Liver (tissue), 9 donors: ENCODE data around the gene PRSS23. TPM values are rescaled to one million over a fixed set of nuclear protein-coding genes. Genes with fewer than 3 reads are reported as not detected.

Experiments used
- DNase-seq: peaks from one replicate; pipeline ENCODE4 v3.0.0-alpha.2; 2017; ENCODE audit warnings: low spot score
- H3K27ac ChIP-seq, 2 donors: one replicate each; pipeline ENCODE4 v1.7.0; 2013; ENCODE audit warnings: inconsistent platforms in 2 of 2, low read length in 2 of 2, control low read depth in 1 of 2, low read depth in 1 of 2, mild to moderate bottlenecking in 1 of 2
- H3K27me3 ChIP-seq, 4 donors: one replicate each; pipeline versions ENCODE4 v1.6.1 to v1.7.0; 2013; ENCODE audit warnings: low read length in 3 of 4, inconsistent platforms in 1 of 4, mild to moderate bottlenecking in 1 of 4, moderate library complexity in 1 of 4; ENCODE audit not compliant: control insufficient read depth in 4 of 4, insufficient read depth in 4 of 4
- H3K36me3 ChIP-seq, 4 donors: one replicate each; pipeline versions ENCODE4 v1.6.1 to v1.7.0; 2013; ENCODE audit warnings: low read length in 3 of 4, mild to moderate bottlenecking in 3 of 4, low read depth in 1 of 4, moderate library complexity in 1 of 4; ENCODE audit not compliant: control insufficient read depth in 4 of 4, insufficient read depth in 3 of 4
- H3K4me1 ChIP-seq, 4 donors: one replicate each; pipeline versions ENCODE4 v1.6.1 to v1.7.0; 2013; ENCODE audit warnings: low read length in 3 of 4, mild to moderate bottlenecking in 3 of 4, moderate library complexity in 1 of 4; ENCODE audit not compliant: control insufficient read depth in 4 of 4, insufficient read depth in 4 of 4
- H3K4me3 ChIP-seq, 3 donors: one replicate each; pipeline versions ENCODE4 v1.6.1 to v1.7.0; 2013; ENCODE audit warnings: low read length in 3 of 3, control low read depth in 1 of 3, low read depth in 1 of 3, mild to moderate bottlenecking in 1 of 3
- H3K9ac ChIP-seq, 2 donors: one replicate each; pipeline ENCODE4 v1.7.0; 2013; ENCODE audit warnings: low read length in 2 of 2, mild to moderate bottlenecking in 2 of 2, moderate library complexity in 2 of 2, control low read depth in 1 of 2, low read depth in 1 of 2
- H3K9me3 ChIP-seq, 4 donors: one replicate each; pipeline versions ENCODE4 v1.6.1 to v1.7.0; 2013; ENCODE audit warnings: low read length in 3 of 4; ENCODE audit not compliant: control insufficient read depth in 4 of 4
- ATF3 ChIP-seq: IDR thresholded peaks from 2 replicates; pipeline ENCODE4 v1.6.1; 2016; ENCODE audit warnings: antibody characterized with exemption
- CTCF ChIP-seq: fragments of 150-350 bp; IDR thresholded peaks from 2 replicates; pipeline ENCODE4 v1.5.1; 2017; ENCODE audit warnings: improper control_type of control experiment, low read depth, low read length; ENCODE audit not compliant: missing input control
- EGR1 ChIP-seq, 2 donors: IDR thresholded peaks; 2 replicates each; pipeline ENCODE4 v1.6.1; 2016 to 2018; ENCODE audit warnings: antibody characterized with exemption in 2 of 2, low read depth in 2 of 2
- FOXA1 ChIP-seq: IDR thresholded peaks from 2 replicates; pipeline ENCODE4 v1.6.1; 2016; ENCODE audit warnings: antibody characterized with exemption
- FOXA2 ChIP-seq: IDR thresholded peaks from 2 replicates; pipeline ENCODE4 v1.6.1; 2016; ENCODE audit warnings: antibody characterized with exemption
- GABPA ChIP-seq, 2 donors: IDR thresholded peaks in 1 of 2; conservative IDR thresholded peaks in 1 of 2; 2 replicates each; pipeline ENCODE4 v1.6.1; 2016; ENCODE audit warnings: antibody characterized with exemption in 2 of 2, mild to moderate bottlenecking in 1 of 2, moderate library complexity in 1 of 2
- HNF4A ChIP-seq, 2 donors: conservative IDR thresholded peaks; 2 replicates each; pipeline ENCODE4 v1.6.1; 2016; ENCODE audit warnings: antibody characterized with exemption in 2 of 2, mild to moderate bottlenecking in 2 of 2
- HNF4G ChIP-seq: IDR thresholded peaks from 2 replicates; pipeline ENCODE4 v1.6.1; 2016; ENCODE audit warnings: antibody characterized with exemption
- JUND ChIP-seq, 2 donors: IDR thresholded peaks; 2 replicates each; pipeline ENCODE4 v1.6.1; 2016; ENCODE audit warnings: antibody characterized with exemption in 2 of 2
- MAX ChIP-seq: IDR thresholded peaks from 2 replicates; pipeline ENCODE4 v1.6.1; 2016; ENCODE audit warnings: antibody characterized with exemption
- NR2F2 ChIP-seq: IDR thresholded peaks from 2 replicates; pipeline ENCODE4 v1.6.1; 2016; ENCODE audit warnings: antibody characterized with exemption
- RAD21 ChIP-seq, 2 donors: IDR thresholded peaks; 2 replicates each; pipeline ENCODE4 v1.6.1; 2016; ENCODE audit warnings: antibody characterized with exemption in 2 of 2, mild to moderate bottlenecking in 2 of 2
- REST ChIP-seq: IDR thresholded peaks from 2 replicates; pipeline ENCODE4 v1.6.1; 2016; ENCODE audit warnings: antibody characterized with exemption, mild to moderate bottlenecking
- RXRA ChIP-seq, 2 donors: IDR thresholded peaks; 2 replicates each; pipeline ENCODE4 v1.6.1; 2017 to 2018; ENCODE audit warnings: antibody characterized with exemption in 2 of 2, mild to moderate bottlenecking in 1 of 2
- SP1 ChIP-seq: IDR thresholded peaks from 2 replicates; pipeline ENCODE4 v1.6.1; 2018; ENCODE audit warnings: antibody characterized with exemption, mild to moderate bottlenecking
- TAF1 ChIP-seq: conservative IDR thresholded peaks from 2 replicates; pipeline ENCODE4 v1.6.1; 2016; ENCODE audit warnings: antibody characterized with exemption, mild to moderate bottlenecking
- YY1 ChIP-seq: IDR thresholded peaks from 2 replicates; pipeline ENCODE4 v1.6.1; 2016; ENCODE audit warnings: antibody characterized with exemption, mild to moderate bottlenecking
- ZBTB33 ChIP-seq: IDR thresholded peaks from 2 replicates; pipeline ENCODE4 v1.6.1; 2016; ENCODE audit warnings: antibody characterized with exemption
- WGBS: extraction: QIAGEN DNeasy Blood & Tissue Kit; methylation state at CpG from one replicate; pipeline ENCODE4 v1.1.7; 2013; 5-methylcytosine and 5-hydroxymethylcytosine counted together
- polyA plus RNA-seq, 2 donors: library from polyadenylated mRNA; stranded (reverse) in 1 of 2; unstranded in 1 of 2; fragments of 200-250 nt in 1 of 2; fragments of >200 nt in 1 of 2; fragmentation: Nextera tagmentation in 1 of 2; extraction: Ambion mirVana in 1 of 2; gene quantifications; one replicate each; pipeline versions ENCODE4 v1.2.1 to v1.2.3, GENCODE V29; 2013 to 2015
- total RNA-seq, 2 donors: library from RNA; depleted of rRNA; stranded (reverse); fragments of >200 nt; gene quantifications; one replicate each; pipeline ENCODE4 v1.2.3, GENCODE V29; 2014
- donor health status: healthy.
- donor health status: healthy.
- donor health status: healthy.
- donor health status: healthy.
- donor health status: healthy.

Gene PRSS23
- total and polyA plus RNA-seq, 4 donors: 2.3 to 11.0 (median 7.8) TPM

GRCh38 chr11:86804951-86805350, 4.6 kb downstream of the PRSS23 start:
- H3K36me3 ChIP-seq: no peaks in the 10 kb centered on the region
- no peaks in the 10 kb centered on the region for H3K9me3 ChIP-seq
- TF ChIP-seq REST (no peak), RAD21 (IDR thresholded peaks at IDR 0.05) (no peak), ATF3 (no peak), JUND (IDR thresholded peaks at IDR 0.05) (no peak), EGR1 (IDR thresholded peaks at IDR 0.05; ENCODE audit: low read depth in 2 of 2) (no peak), RXRA (IDR thresholded peaks at IDR 0.05) (no peak), TAF1 (no peak), YY1 (no peak), HNF4G (no peak), MAX (no peak), GABPA (IDR thresholded peaks at IDR 0.05 in 1 of 2, conservative IDR thresholded peaks at IDR 0.05 in 1 of 2) (no peak), ZBTB33 (no peak), HNF4A (conservative IDR thresholded peaks at IDR 0.05) (no peak), FOXA2 (no peak), FOXA1 (no peak), NR2F2 (no peak), SP1 (no peak), CTCF (no peak)
- no peak for DNase-seq
- H3K9ac ChIP-seq: no peak overlapping the region
- H3K27me3 ChIP-seq: peaks cover 0 to 5% (median 2%) of the 10 kb centered on the region in 4 donors
- H3K4me1 ChIP-seq: peaks cover 6 to 10% (median 8%) of the 10 kb centered on the region in 4 donors
- WGBS: 93% methylated on average over 4 of the region's 4 CpGs
- no peak overlapping the region for H3K27ac ChIP-seq
- no peak overlapping the region for H3K4me3 ChIP-seq
